Subcutaneous abdominal adipose tissue (tissue), 5 donors: ENCODE results near the gene ATP6V1E1.
"Not testable (repeated sequence)": the region's sequence is repeated elsewhere in the genome, so short reads cannot be mapped to it uniquely, and the experiment has no call there.

Experiments used
- H3K27ac ChIP-seq: one replicate; pipeline ENCODE4 v1.7.0; 2013; ENCODE audit warnings: low read depth, mild to moderate bottlenecking, inconsistent platforms, low read length, moderate library complexity
- H3K27me3 ChIP-seq, 5 donors: one replicate each; pipeline ENCODE4 v1.7.0; 2013; ENCODE audit warnings: low read length in 5 of 5, inconsistent platforms in 1 of 5; ENCODE audit not compliant: control insufficient read depth in 5 of 5, insufficient read depth in 4 of 5
- H3K36me3 ChIP-seq, 5 donors: one replicate each; pipeline ENCODE4 v1.7.0; 2013; ENCODE audit warnings: low read length in 5 of 5; ENCODE audit not compliant: control insufficient read depth in 5 of 5, insufficient read depth in 5 of 5
- H3K4me1 ChIP-seq, 5 donors: one replicate each; pipeline ENCODE4 v1.7.0; 2013; ENCODE audit warnings: low read length in 5 of 5, mild to moderate bottlenecking in 3 of 5, moderate library complexity in 1 of 5; ENCODE audit not compliant: control insufficient read depth in 5 of 5, insufficient read depth in 5 of 5
- H3K4me3 ChIP-seq, 5 donors: one replicate each; pipeline ENCODE4 v1.7.0; 2013; ENCODE audit warnings: low read length in 5 of 5, low read depth in 1 of 5
- H3K9ac ChIP-seq, 5 donors: one replicate each; pipeline ENCODE4 v1.7.0; 2013; ENCODE audit warnings: low read length in 5 of 5, mild to moderate bottlenecking in 4 of 5, moderate library complexity in 3 of 5
- H3K9me3 ChIP-seq, 5 donors: one replicate each; pipeline ENCODE4 v1.7.0; 2013; ENCODE audit warnings: low read length in 5 of 5; ENCODE audit not compliant: control insufficient read depth in 5 of 5
- donor health status: healthy.
- donor health status: healthy.
- donor health status: healthy.
- donor health status: healthy.
- donor health status: healthy.

The ATP6V1E1 gene

GRCh38 chr22:17628406-17629172 is at the start of gene ATP6V1E1:
Gene ATP6V1E1 (minus strand): TSS chr22:17628749. CDS start chr22:17628635, 114 bp downstream.
- H3K27me3 ChIP-seq, result no peaks in the 10 kb centered on the region
- H3K9me3 ChIP-seq, result no peaks in the 10 kb centered on the region
- H3K36me3 ChIP-seq, result peaks cover 0 to 7% (median 0%) of the 10 kb centered on the region in 5 donors
- peaks cover 0 to 26% (median 18%) of the 10 kb centered on the region in 5 donors for H3K4me1 ChIP-seq
- H3K9ac ChIP-seq, result peak within 1 kb of the TSS; percentile 93 to 100 (median 97)
- H3K27ac ChIP-seq, result peak within 1 kb of the TSS; percentile 99
- peak within 1 kb of the TSS; percentile 93 to 100 (median 99) for H3K4me3 ChIP-seq

GRCh38 chr22:17675584-17675983 is 47.0 kb upstream of the ATP6V1E1 start:
- H3K36me3 ChIP-seq, result peaks cover 0 to 4% (median 2%) of the 10 kb centered on the region in 5 donors
- H3K4me3 ChIP-seq, result no peak overlapping the region
- no peak overlapping the region for H3K9ac ChIP-seq
- no peak overlapping the region for H3K27ac ChIP-seq
- no peaks in the 10 kb centered on the region for H3K27me3 ChIP-seq
- no peaks in the 10 kb centered on the region for H3K9me3 ChIP-seq
- H3K4me1 ChIP-seq, result peaks cover 0 to 14% (median 0%) of the 10 kb centered on the region in 5 donors

GRCh38 chr22:17674152-17674551 is 45.6 kb upstream of the ATP6V1E1 start:
- Histone ChIP-seq H3K36me3 (peaks cover 0 to 7% (median 4%) of the 10 kb centered on the region in 5 donors), H3K4me1 (peaks cover 0 to 14% (median 0%) of the 10 kb centered on the region in 5 donors), H3K9me3 (peaks cover 0 to 2% (median 0%) of the 10 kb centered on the region in 5 donors), H3K27me3 (no peaks in the 10 kb centered on the region), H3K27ac (no peak overlapping the region), H3K9ac (no peak overlapping the region), H3K4me3 (no peak overlapping the region)

GRCh38 chr22:17672417-17672991 is 44.0 kb upstream of the ATP6V1E1 start:
- Histone ChIP-seq H3K4me1 (peaks cover 0 to 14% (median 0%) of the 10 kb centered on the region in 5 donors), H3K36me3 (peaks cover 0 to 8% (median 4%) of the 10 kb centered on the region in 5 donors), H3K4me3 (no peak overlapping the region), H3K27me3 (no peaks in the 10 kb centered on the region), H3K27ac (no peak overlapping the region), H3K9me3 (peaks cover 0 to 2% (median 0%) of the 10 kb centered on the region in 5 donors), H3K9ac (no peak overlapping the region)

- peaks cover 0 to 14% (median 0%) of the 10 kb centered on the region in 5 donors for H3K4me1 ChIP-seq
- H3K9me3 ChIP-seq, H3K36me3 ChIP-seq, H3K9ac ChIP-seq, H3K4me3 ChIP-seq, H3K27ac ChIP-seq, H3K27me3 ChIP-seq: not testable (repeated sequence)
Observed at GRCh38 chr22:17671521-17672092, 43.1 kb upstream of the ATP6V1E1 start.

GRCh38 chr22:17665854-17666253 is 37.3 kb upstream of the ATP6V1E1 start:
- no peak overlapping the region for H3K4me3 ChIP-seq
- peaks cover 0 to 34% (median 17%) of the 10 kb centered on the region in 5 donors for H3K36me3 ChIP-seq
- H3K9me3 ChIP-seq, result peaks cover 0 to 2% (median 0%) of the 10 kb centered on the region in 5 donors
- H3K4me1 ChIP-seq, result peaks cover 0 to 10% (median 0%) of the 10 kb centered on the region in 5 donors
- H3K27ac ChIP-seq, result peak overlapping the region; percentile 15
- no peak overlapping the region for H3K9ac ChIP-seq
- H3K27me3 ChIP-seq, result no peaks in the 10 kb centered on the region

- H3K4me1 ChIP-seq, result peaks cover 0 to 10% (median 0%) of the 10 kb centered on the region in 5 donors
- peaks cover 0 to 35% (median 14%) of the 10 kb centered on the region in 5 donors for H3K36me3 ChIP-seq
Observed at GRCh38 chr22:17665248-17665647, 36.7 kb upstream of the ATP6V1E1 start.

GRCh38 chr22:17664414-17665055 is 36.0 kb upstream of the ATP6V1E1 start:
- H3K9ac ChIP-seq, result no peak overlapping the region
- H3K27ac ChIP-seq, result peak overlapping the region; percentile 15
- peaks cover 0 to 2% (median 0%) of the 10 kb centered on the region in 5 donors for H3K9me3 ChIP-seq
- H3K4me1 ChIP-seq, result peaks cover 0 to 10% (median 0%) of the 10 kb centered on the region in 5 donors
- H3K36me3 ChIP-seq, result peaks cover 0 to 41% (median 14%) of the 10 kb centered on the region in 5 donors
- no peak overlapping the region for H3K4me3 ChIP-seq
- no peaks in the 10 kb centered on the region for H3K27me3 ChIP-seq

More at GRCh38 chr22:17665248-17665647, 36.7 kb upstream of the ATP6V1E1 start:
- H3K4me3 ChIP-seq, result no peak overlapping the region
- peak overlapping the region; percentile 15 for H3K27ac ChIP-seq
- H3K9me3 ChIP-seq, result peaks cover 0 to 2% (median 0%) of the 10 kb centered on the region in 5 donors
- no peak overlapping the region for H3K9ac ChIP-seq
- no peaks in the 10 kb centered on the region for H3K27me3 ChIP-seq

- H3K36me3 ChIP-seq, result peaks cover 0 to 35% (median 12%) of the 10 kb centered on the region in 5 donors
- H3K9ac ChIP-seq, result no peak overlapping the region
- no peak overlapping the region for H3K4me3 ChIP-seq
- peaks cover 0 to 9% (median 0%) of the 10 kb centered on the region in 5 donors for H3K4me1 ChIP-seq
- no peaks in the 10 kb centered on the region for H3K9me3 ChIP-seq
- H3K27me3 ChIP-seq, result no peaks in the 10 kb centered on the region
- no peak overlapping the region for H3K27ac ChIP-seq
Observed at GRCh38 chr22:17656870-17657395, 28.4 kb upstream of the ATP6V1E1 start.
